Thyroid gland (tissue), 4 donors: ENCODE measurements around the gene MRRF.

Experiments
- CTCF ChIP-seq, 6 experiments: fragments of 200-600 bp in 3 of 6; fragments of 450-650 bp in 3 of 6; sonication (generic) in 3 of 6; IDR thresholded peaks; one replicate each; pipeline ENCODE4 v1.5.1; 2016 to 2019; ENCODE audit warnings: antibody characterized with exemption in 6 of 6, mild to moderate bottlenecking in 2 of 6, inconsistent platforms in 1 of 6, moderate library complexity in 1 of 6
- POLR2A ChIP-seq, 2 donors: fragments of 450-650 bp; IDR thresholded peaks; one replicate each; pipeline ENCODE4 v1.6.1; 2017; ENCODE audit warnings: antibody characterized with exemption in 2 of 2, mild to moderate bottlenecking in 2 of 2, moderate library complexity in 1 of 2

DNA sequence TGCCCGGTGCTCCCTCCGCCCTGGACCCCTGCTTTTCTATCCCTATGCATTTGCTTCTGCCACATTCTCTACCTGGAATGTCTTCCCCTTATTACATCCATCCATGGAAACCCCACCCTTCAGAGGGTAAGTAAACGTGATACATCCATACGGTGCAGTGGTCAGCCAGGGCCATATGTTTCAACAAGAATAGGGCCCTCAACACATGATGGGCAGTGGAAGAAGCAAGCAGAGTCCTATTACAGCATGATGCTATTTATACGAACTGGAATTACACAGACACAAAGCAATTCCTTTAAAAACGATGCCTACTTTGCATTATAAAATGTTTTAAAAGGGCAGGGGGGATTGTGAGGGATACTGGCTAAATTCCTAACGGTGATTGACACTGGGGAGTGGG, 68.0 kb downstream of the MRRF start:
- TF ChIP-seq POLR2A (IDR thresholded peaks at IDR 0.05) (no peak), CTCF (IDR thresholded peaks at IDR 0.05) (no peak)
